ENCODE data around the gene GHRH. TPM values are rescaled to one million over a fixed set of nuclear protein-coding genes. Genes with fewer than 3 reads are reported as not detected.

The GHRH gene
- total and polyA plus RNA-seq, 8 donors: not detected

DNA sequence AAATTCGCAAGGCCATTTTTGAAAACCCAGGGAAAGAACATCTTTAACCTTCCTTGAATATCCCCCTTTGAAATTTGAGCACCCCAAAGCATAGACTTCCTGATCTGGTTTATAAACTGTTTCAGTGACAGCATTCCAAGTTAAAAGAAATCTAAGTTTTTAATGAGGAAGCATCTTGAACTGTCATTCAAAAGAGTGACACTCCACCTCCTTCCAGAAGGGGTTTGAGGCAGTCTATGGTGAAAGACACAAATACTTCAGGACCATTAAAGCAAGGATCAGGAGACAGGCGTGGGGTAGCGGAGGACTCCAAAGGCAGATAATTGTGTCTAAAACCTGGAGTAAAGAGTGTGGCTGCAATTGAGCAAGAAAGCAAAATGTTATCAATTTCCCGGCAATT, 691 bp downstream of the GHRH start:
- DNase-seq: no peak
- Histone ChIP-seq H3K4me1 (no peaks in the 10 kb centered on the region), H3K27ac (no peak overlapping the region), H3K9me3 (no peaks in the 10 kb centered on the region), H3K36me3 (no peaks in the 10 kb centered on the region), H3K27me3 (peaks cover 0 to 6% (median 0%) of the 10 kb centered on the region in 3 donors), H3K4me3 (no peak overlapping the region)
- intact Hi-C loops (cut with DNase I; ENCODE audit: low total_unique reads): no loop called here
- TF ChIP-seq CTCF (IDR thresholded peaks at IDR 0.05): no peak
- WGBS, 5 donors: 84 to 86% (median 86%) methylated on average over 4 of the region's 4 CpGs

DNA sequence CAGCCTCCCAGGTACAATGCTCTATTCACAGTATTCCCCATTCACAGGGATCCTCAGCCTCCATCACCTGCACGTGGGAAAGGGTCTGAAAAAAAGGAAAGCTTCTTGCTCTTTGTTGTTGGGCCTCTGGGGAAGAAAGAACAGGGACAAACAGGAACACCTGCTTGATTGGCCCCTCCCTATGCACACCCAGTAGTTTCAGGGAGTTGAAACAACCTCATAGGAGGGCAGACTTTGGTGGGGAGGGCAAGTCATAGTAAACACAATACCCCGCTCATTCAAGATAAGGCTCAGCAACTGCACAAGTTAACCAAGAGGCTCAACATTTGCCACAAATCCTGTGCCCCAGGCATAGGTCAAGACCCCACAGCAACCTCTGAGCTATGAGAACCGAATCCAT, 1.7 kb downstream of the GHRH start:
- H3K27me3 ChIP-seq: peaks cover 0 to 6% (median 0%) of the 10 kb centered on the region in 3 donors
- TF ChIP-seq POLR2AphosphoS5 (IDR thresholded peaks at IDR 0.05) (no peak), CTCF (IDR thresholded peaks at IDR 0.05) (no peak), EP300 (IDR thresholded peaks at IDR 0.05) (no peak), POLR2A (IDR thresholded peaks at IDR 0.05) (no peak)
- H3K4me1 ChIP-seq: no peaks in the 10 kb centered on the region
- 24 to 45% (median 36%) methylated on average over 3 of the region's 3 CpGs for WGBS, 5 donors
- no peak overlapping the region for H3K27ac ChIP-seq
- H3K9me3 ChIP-seq: no peaks in the 10 kb centered on the region
- H3K36me3 ChIP-seq: no peaks in the 10 kb centered on the region
- H3K4me3 ChIP-seq: no peak overlapping the region
- intact Hi-C loops (cut with DNase I; ENCODE audit: low total_unique reads): no loop called here
- DNase-seq: no peak

DNA sequence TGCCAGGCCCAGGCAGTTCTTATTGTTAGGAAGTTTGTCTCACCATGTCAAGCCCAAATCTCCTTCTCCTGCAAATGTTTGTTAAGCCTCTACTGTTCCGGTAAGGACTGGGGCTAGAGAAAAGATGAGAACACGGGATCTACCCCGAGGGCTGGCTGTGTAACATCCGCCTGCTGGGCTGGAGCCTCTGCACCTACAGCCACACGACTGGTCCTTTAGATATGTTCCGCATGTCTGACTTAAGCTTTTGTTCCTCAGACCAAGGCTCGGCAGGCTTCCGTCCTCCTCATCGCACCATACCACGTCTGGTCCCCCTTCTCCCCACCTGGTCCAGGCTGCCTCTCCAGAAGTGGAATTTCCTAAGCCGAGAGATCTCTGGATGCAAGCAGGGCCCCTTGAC, 2.6 kb downstream of the GHRH start:
- Histone ChIP-seq H3K27me3 (peaks cover 0 to 6% (median 0%) of the 10 kb centered on the region in 3 donors), H3K27ac (no peak overlapping the region), H3K4me3 (no peak overlapping the region), H3K36me3 (no peaks in the 10 kb centered on the region), H3K9me3 (peaks cover 0 to 7% (median 5%) of the 10 kb centered on the region in 4 donors), H3K4me1 (no peaks in the 10 kb centered on the region)
- DNase-seq: no peak
- intact Hi-C loops (cut with DNase I; ENCODE audit: low total_unique reads): no loop called here
- WGBS, 5 donors: 80 to 91% (median 86%) methylated on average over 11 of the region's 11 CpGs
- TF ChIP-seq CTCF (IDR thresholded peaks at IDR 0.05): no peak
- TF ChIP-seq POLR2A (IDR thresholded peaks at IDR 0.05): no peak
- no peak for TF ChIP-seq POLR2AphosphoS5 (IDR thresholded peaks at IDR 0.05)
- no peak for TF ChIP-seq EP300 (IDR thresholded peaks at IDR 0.05)

GRCh38 chr20:37257988-37258387, 3.6 kb downstream of the GHRH start:
- Histone ChIP-seq H3K4me1 (no peaks in the 10 kb centered on the region), H3K4me3 (no peak overlapping the region), H3K27ac (no peak overlapping the region), H3K9me3 (peaks cover 0 to 10% (median 6%) of the 10 kb centered on the region in 4 donors), H3K36me3 (no peaks in the 10 kb centered on the region), H3K27me3 (peaks cover 0 to 6% (median 0%) of the 10 kb centered on the region in 3 donors)
- DNase-seq: no peak
- no peak for TF ChIP-seq POLR2AphosphoS5 (IDR thresholded peaks at IDR 0.05)
- TF ChIP-seq EP300 (IDR thresholded peaks at IDR 0.05): no peak
- no peak for TF ChIP-seq POLR2A (IDR thresholded peaks at IDR 0.05)
- no peak for TF ChIP-seq CTCF (IDR thresholded peaks at IDR 0.05)
- 72 to 87% (median 78%) methylated on average over 9 of the region's 9 CpGs for WGBS, 5 donors
- intact Hi-C loops (cut with DNase I; ENCODE audit: low total_unique reads): no loop called here

Measured in stomach (tissue), 9 donors.